Kidney capillary endothelial cell (primary cell): ENCODE data around the gene HLA-DQB1.

ENCODE experiments used
- DNase-seq: peaks from one replicate; pipeline ENCODE4 v3.0.0-alpha.2; 2018; ENCODE audit warnings: low spot score

The HLA-DQB1 gene

GRCh38 chr6:32625137-32625536 is 41.3 kb downstream of the HLA-DQB1 start:
- DNase-seq = no peak

- DNase-seq = no peak
These were observed 41.9 kb downstream of the HLA-DQB1 start for GRCh38 chr6:32624565-32624964.

- DNase-seq = no peak
These were observed 42.8 kb downstream of the HLA-DQB1 start for GRCh38 chr6:32623693-32624092.

- no peak for DNase-seq
These were observed 43.7 kb downstream of the HLA-DQB1 start for GRCh38 chr6:32622545-32623401.

GRCh38 chr6:32621372-32621771 is 45.1 kb downstream of the HLA-DQB1 start:
- no peak for DNase-seq

GRCh38 chr6:32617751-32618150 is 48.7 kb downstream of the HLA-DQB1 start:
- DNase-seq = no peak

GRCh38 chr6:32615885-32616532 is 50.4 kb downstream of the HLA-DQB1 start:
- no peak for DNase-seq

GRCh38 chr6:32614366-32615081 is 51.9 kb downstream of the HLA-DQB1 start:
- no peak for DNase-seq

- peak; percentile 45 for DNase-seq
These were observed 53.0 kb downstream of the HLA-DQB1 start for GRCh38 chr6:32613475-32613874.

GRCh38 chr6:32610682-32611296 is 55.7 kb downstream of the HLA-DQB1 start:
- DNase-seq = no peak

GRCh38 chr6:32609731-32610640 is 56.5 kb downstream of the HLA-DQB1 start:
- DNase-seq = peak; percentile 77
